ENCODE results near the gene DCST2.

Gene DCST2

DNA sequence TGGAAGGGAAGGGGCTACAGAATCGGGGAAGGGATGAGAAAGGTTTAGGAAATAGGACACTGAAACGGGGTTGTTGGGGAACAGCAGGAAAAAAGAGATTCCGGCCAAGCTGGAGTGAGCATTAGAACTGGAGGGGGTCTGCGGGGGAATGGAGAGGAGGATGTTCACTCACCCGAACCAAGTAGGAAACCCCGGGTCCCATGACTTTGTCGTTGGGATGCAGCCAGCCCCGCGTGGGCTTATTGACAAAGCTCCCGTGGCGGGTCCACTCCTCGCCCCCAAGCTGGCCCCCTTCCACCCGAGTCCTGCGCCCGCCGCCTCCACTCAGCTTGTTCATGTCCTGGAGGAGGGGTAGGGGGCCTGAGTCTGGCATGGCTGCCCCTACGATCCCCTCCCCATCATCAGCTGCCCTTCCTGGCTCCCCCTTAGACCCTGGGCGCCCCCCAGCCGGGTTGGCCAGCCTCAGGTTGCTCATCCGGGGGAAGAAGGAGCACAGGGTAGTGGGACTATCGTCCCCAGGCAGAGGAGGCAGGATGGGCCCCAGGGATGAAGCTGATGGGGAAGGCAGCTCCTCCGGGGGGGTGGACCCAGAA, 63.6 kb downstream of the DCST2 start:
- TF ChIP-seq CTCF (IDR thresholded peaks at IDR 0.05; ENCODE audit: low read depth, low read length, missing control alignments) = no peak
- DNase-seq (ENCODE audit: low read depth) = no peak
- H3K4me3 ChIP-seq (ENCODE audit: low read depth, low read length) = peak overlapping the region; percentile 13; the same call in 1 of the 2 replicates

DNA sequence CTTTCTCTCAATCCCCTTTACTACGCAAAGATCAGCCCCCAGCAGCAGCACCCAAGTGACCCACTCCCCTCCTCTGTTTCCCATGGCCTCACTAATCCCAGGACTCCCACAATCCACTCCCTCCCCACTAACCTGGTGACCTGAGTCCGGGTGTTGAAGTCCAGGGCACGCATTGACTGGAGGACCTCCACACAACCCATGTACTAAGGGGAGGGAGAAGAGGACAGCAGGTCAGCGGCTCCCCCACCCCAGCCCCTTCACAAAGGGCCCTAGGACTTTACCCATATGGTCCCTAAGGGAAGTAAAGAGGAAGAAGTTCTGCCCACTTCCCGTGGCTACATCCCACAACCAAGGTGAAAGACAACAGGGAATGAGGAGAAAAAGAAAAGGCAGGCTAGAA, 64.3 kb downstream of the DCST2 start:
- H3K4me3 ChIP-seq (ENCODE audit: low read depth, low read length) = no peak overlapping the region; the same call in 1 of the 2 replicates
- TF ChIP-seq CTCF (IDR thresholded peaks at IDR 0.05; ENCODE audit: low read depth, low read length, missing control alignments) = no peak

DNA sequence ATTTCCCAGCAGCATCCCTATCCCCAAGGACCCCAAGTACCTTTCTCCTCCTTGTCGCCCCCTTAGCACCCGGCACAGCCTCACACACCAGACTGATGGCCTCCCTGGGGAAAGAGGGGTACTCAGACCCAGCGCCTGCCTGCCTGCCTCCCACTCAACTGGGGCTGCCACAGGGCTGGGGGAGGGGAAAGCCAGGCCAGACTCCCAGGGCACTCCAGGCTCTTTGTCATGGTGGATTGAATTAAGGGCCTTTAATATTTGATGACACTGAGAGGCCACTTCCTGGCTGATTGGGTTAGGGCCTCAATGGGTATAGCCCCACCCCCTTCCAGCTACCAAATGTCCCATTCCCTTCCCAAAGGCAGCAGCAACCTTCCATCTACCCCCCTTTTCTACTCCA, 64.8 kb downstream of the DCST2 start:
- DNase-seq (ENCODE audit: low read depth) = no peak
- TF ChIP-seq CTCF (IDR thresholded peaks at IDR 0.05; ENCODE audit: low read depth, low read length, missing control alignments) = no peak
- H3K4me3 ChIP-seq (ENCODE audit: low read depth, low read length) = no peak overlapping the region

More for the DNA sequence above, 64.3 kb downstream of the DCST2 start:
- no peak for DNase-seq (ENCODE audit: low read depth)
